Neural cell (in vitro differentiated cells): ENCODE data around the gene PRIM1. TPM values are rescaled to one million over a fixed set of nuclear protein-coding genes. Genes with fewer than 3 reads are reported as not detected.
"Not testable (repeated sequence)": the region's sequence is repeated elsewhere in the genome, so short reads cannot be mapped to it uniquely, and the experiment has no call there.

Experiments used
- H2AFZ ChIP-seq: fragments of 200-600, 300-800 bp; sonication (generic), shearing (Covaris generic); 2 replicates; pipeline ENCODE4 v1.6.0; 2014; ENCODE audit warnings: low read depth, mild to moderate bottlenecking, antibody characterized with exemption, low read length, moderate library complexity
- H3F3A ChIP-seq: fragments of 200-600 bp; shearing (Covaris generic); 2 replicates; pipeline ENCODE4 v1.6.1; 2016; ENCODE audit warnings: mild to moderate bottlenecking, moderate library complexity, mixed read lengths, antibody characterized with exemption, low read length; ENCODE audit not compliant: insufficient read depth, poor library complexity, severe bottlenecking
- H3K27ac ChIP-seq: fragments of 200-600, 300-800 bp; sonication (generic), shearing (Covaris generic); 2 replicates; pipeline ENCODE4 v1.5.1; 2014; ENCODE audit warnings: mild to moderate bottlenecking, low read length, moderate library complexity
- H3K27me3 ChIP-seq: fragments of 300-800, 200-600 bp; sonication (generic), shearing (Covaris generic); 2 replicates; pipeline ENCODE4 v1.6.0; 2014; ENCODE audit warnings: mild to moderate bottlenecking, low read depth, low read length, moderate library complexity; ENCODE audit not compliant: insufficient read depth
- H3K36me3 ChIP-seq: fragments of 300-800, 200-600 bp; sonication (generic), shearing (Covaris generic); 2 replicates; pipeline ENCODE4 v1.5.1; 2014; ENCODE audit warnings: mild to moderate bottlenecking, antibody characterized with exemption, low read length, moderate library complexity; ENCODE audit not compliant: insufficient read depth
- H3K4me2 ChIP-seq: fragments of 300-800, 200-600 bp; sonication (generic), shearing (Covaris generic); 2 replicates; pipeline ENCODE4 v1.6.0; 2014; ENCODE audit warnings: mild to moderate bottlenecking, low read length
- H3K4me3 ChIP-seq: fragments of 300-800, 200-600 bp; sonication (generic), shearing (Covaris generic); 2 replicates; pipeline ENCODE4 v1.5.1; 2014; ENCODE audit warnings: mild to moderate bottlenecking, low read length, moderate library complexity
- H3K79me2 ChIP-seq: fragments of 200-600 bp; shearing (Covaris generic); replicated peaks from 2 replicates; pipeline ENCODE4 v1.6.0; 2014; ENCODE audit warnings: mild to moderate bottlenecking, low read length, moderate library complexity; ENCODE audit not compliant: insufficient read depth
- H3K9ac ChIP-seq: fragments of 300-800, 200-600 bp; sonication (generic), shearing (Covaris generic); 2 replicates; pipeline ENCODE4 v1.6.1; 2016; ENCODE audit warnings: mild to moderate bottlenecking, low read length, mixed read lengths
- H3K9me2 ChIP-seq: fragments of 200-600 bp; shearing (Covaris generic); 2 replicates; pipeline ENCODE4 v1.6.1; 2016; ENCODE audit warnings: mild to moderate bottlenecking, low read length, mixed read lengths; ENCODE audit not compliant: insufficient read depth
- H3K9me3 ChIP-seq: fragments of 200-600, 300-800 bp; sonication (generic), shearing (Covaris generic); 2 replicates; pipeline ENCODE4 v1.6.1; 2016; ENCODE audit warnings: mild to moderate bottlenecking, mixed run types, low read length, moderate library complexity, mixed read lengths
- H4K20me1 ChIP-seq: fragments of 200-600 bp; shearing (Covaris generic); 2 replicates; pipeline ENCODE4 v1.6.1; 2016; ENCODE audit warnings: mild to moderate bottlenecking, mixed run types; ENCODE audit not compliant: insufficient read depth
- EP300 ChIP-seq: fragments of 450-650 bp; conservative IDR thresholded peaks from 2 replicates; pipeline ENCODE4 v1.6.1; 2014; ENCODE audit warnings: antibody characterized with exemption, mild to moderate bottlenecking, moderate library complexity; ENCODE audit not compliant: poor library complexity, severe bottlenecking
- EZH2 ChIP-seq: fragments of 200-600, 300-800 bp; shearing (Covaris generic), sonication (generic); IDR thresholded peaks from 2 replicates; pipeline ENCODE4 v1.6.1; 2014; ENCODE audit warnings: antibody characterized with exemption, low read length, borderline replicate concordance, mild to moderate bottlenecking; ENCODE audit not compliant: insufficient read depth, poor library complexity, severe bottlenecking
- MXI1 ChIP-seq: fragments of 450-650 bp; conservative IDR thresholded peaks from 2 replicates; pipeline ENCODE4 v1.6.1; 2014; ENCODE audit warnings: antibody characterized with exemption, mild to moderate bottlenecking; ENCODE audit not compliant: poor library complexity, severe bottlenecking
- POLR2AphosphoS5 ChIP-seq: IDR thresholded peaks from 2 replicates; pipeline ENCODE4 v1.6.1; 2012
- RAD21 ChIP-seq: fragments of 450-650 bp; conservative IDR thresholded peaks from 2 replicates; pipeline ENCODE4 v1.6.1; 2014; ENCODE audit warnings: antibody characterized with exemption, mild to moderate bottlenecking, moderate library complexity
- SMC3 ChIP-seq: fragments of 450-650 bp; conservative IDR thresholded peaks from 2 replicates; pipeline ENCODE4 v1.6.1; 2014; ENCODE audit warnings: antibody characterized with exemption, mild to moderate bottlenecking, moderate library complexity; ENCODE audit not compliant: poor library complexity
- TAF1 ChIP-seq: IDR thresholded peaks from 2 replicates; pipeline ENCODE4 v1.6.1; 2012; ENCODE audit warnings: low read depth
- polyA plus RNA-seq: library from polyadenylated mRNA; depleted of rRNA; stranded (reverse); fragments of >200 nt; gene quantifications from 2 replicates; pipeline ENCODE4 v1.2.3, GENCODE V29; 2014
- TF ChIP-seq, protein P1 (sequence below): fragments of 450-650 bp; IDR thresholded peaks from 2 replicates; pipeline ENCODE4 v1.5.1; 2014; ENCODE audit warnings: antibody characterized with exemption, mild to moderate bottlenecking, moderate library complexity; ENCODE audit not compliant: poor library complexity, severe bottlenecking
- TF ChIP-seq, protein P2 (sequence below): IDR thresholded peaks from 2 replicates; pipeline ENCODE4 v1.6.1; 2012; ENCODE audit warnings: borderline replicate concordance

The PRIM1 gene
- polyA plus RNA-seq, 1 donor from 2014 or later: 36.1 TPM

GRCh38 chr12:56795791-56796190 is 43.7 kb upstream of the PRIM1 start:
- not testable (repeated sequence) for H3K4me2 ChIP-seq, H2AFZ ChIP-seq, H3K27me3 ChIP-seq, H3F3A ChIP-seq, H3K9me3 ChIP-seq, H3K9me2 ChIP-seq, H4K20me1 ChIP-seq, H3K9ac ChIP-seq, H3K36me3 ChIP-seq, H3K79me2 ChIP-seq, H3K4me3 ChIP-seq, H3K27ac ChIP-seq

- H3F3A ChIP-seq, H4K20me1 ChIP-seq, H3K27ac ChIP-seq, H3K4me2 ChIP-seq, H3K9ac ChIP-seq, H3K36me3 ChIP-seq, H3K9me3 ChIP-seq, H3K27me3 ChIP-seq, H3K4me3 ChIP-seq, H2AFZ ChIP-seq, H3K79me2 ChIP-seq, H3K9me2 ChIP-seq: not testable (repeated sequence)
Observed at GRCh38 chr12:56795046-56795562, 43.0 kb upstream of the PRIM1 start.

GRCh38 chr12:56793124-56793523 is 41.0 kb upstream of the PRIM1 start:
- H3K9me3 ChIP-seq, H3K36me3 ChIP-seq, H3K27me3 ChIP-seq, H3K27ac ChIP-seq, H3F3A ChIP-seq, H3K9me2 ChIP-seq, H3K4me2 ChIP-seq, H3K9ac ChIP-seq, H3K79me2 ChIP-seq, H4K20me1 ChIP-seq, H3K4me3 ChIP-seq, H2AFZ ChIP-seq: not testable (repeated sequence)

DNA sequence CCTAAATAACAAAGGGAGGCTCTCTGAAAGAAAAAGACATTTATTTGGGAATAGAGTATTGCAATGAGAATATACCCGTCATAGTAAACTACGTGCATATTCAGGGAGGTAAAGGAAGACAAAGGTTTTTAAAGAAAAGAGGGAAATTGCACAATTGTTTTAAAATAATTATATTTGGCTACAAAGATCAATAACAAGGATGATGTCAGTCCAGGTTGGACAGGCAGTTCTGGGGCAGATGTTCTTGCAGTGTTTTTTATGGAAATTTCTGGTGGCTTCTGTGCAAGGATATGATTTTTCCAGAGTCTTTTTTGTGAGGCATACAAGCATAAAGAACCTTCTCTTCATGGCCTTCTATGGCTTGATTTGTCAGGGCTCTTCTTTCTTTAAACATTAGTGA is 40.6 kb upstream of the PRIM1 start:
- Histone ChIP-seq H3K79me2 (no peaks in the 10 kb centered on the region), H3K9ac (no peak overlapping the region), H3K4me3 (no peak overlapping the region), H2AFZ (no peak overlapping the region), H4K20me1 (no peaks in the 10 kb centered on the region), H3K27ac (no peak overlapping the region), H3K4me2 (no peak overlapping the region), H3K36me3 (no peaks in the 10 kb centered on the region), H3K9me3 (no peaks in the 10 kb centered on the region), H3K27me3 (no peaks in the 10 kb centered on the region), H3F3A (no peaks in the 10 kb centered on the region), H3K9me2 (no peaks in the 10 kb centered on the region)
- TF ChIP-seq MXI1 (no peak), SMC3 (no peak), EP300 (no peak), POLR2AphosphoS5 (no peak), EZH2 (no peak), TAF1 (no peak), RAD21 (no peak)
- TF ChIP-seq, protein P1, sequence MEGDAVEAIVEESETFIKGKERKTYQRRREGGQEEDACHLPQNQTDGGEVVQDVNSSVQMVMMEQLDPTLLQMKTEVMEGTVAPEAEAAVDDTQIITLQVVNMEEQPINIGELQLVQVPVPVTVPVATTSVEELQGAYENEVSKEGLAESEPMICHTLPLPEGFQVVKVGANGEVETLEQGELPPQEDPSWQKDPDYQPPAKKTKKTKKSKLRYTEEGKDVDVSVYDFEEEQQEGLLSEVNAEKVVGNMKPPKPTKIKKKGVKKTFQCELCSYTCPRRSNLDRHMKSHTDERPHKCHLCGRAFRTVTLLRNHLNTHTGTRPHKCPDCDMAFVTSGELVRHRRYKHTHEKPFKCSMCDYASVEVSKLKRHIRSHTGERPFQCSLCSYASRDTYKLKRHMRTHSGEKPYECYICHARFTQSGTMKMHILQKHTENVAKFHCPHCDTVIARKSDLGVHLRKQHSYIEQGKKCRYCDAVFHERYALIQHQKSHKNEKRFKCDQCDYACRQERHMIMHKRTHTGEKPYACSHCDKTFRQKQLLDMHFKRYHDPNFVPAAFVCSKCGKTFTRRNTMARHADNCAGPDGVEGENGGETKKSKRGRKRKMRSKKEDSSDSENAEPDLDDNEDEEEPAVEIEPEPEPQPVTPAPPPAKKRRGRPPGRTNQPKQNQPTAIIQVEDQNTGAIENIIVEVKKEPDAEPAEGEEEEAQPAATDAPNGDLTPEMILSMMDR: no peak
- TF ChIP-seq, protein P2, sequence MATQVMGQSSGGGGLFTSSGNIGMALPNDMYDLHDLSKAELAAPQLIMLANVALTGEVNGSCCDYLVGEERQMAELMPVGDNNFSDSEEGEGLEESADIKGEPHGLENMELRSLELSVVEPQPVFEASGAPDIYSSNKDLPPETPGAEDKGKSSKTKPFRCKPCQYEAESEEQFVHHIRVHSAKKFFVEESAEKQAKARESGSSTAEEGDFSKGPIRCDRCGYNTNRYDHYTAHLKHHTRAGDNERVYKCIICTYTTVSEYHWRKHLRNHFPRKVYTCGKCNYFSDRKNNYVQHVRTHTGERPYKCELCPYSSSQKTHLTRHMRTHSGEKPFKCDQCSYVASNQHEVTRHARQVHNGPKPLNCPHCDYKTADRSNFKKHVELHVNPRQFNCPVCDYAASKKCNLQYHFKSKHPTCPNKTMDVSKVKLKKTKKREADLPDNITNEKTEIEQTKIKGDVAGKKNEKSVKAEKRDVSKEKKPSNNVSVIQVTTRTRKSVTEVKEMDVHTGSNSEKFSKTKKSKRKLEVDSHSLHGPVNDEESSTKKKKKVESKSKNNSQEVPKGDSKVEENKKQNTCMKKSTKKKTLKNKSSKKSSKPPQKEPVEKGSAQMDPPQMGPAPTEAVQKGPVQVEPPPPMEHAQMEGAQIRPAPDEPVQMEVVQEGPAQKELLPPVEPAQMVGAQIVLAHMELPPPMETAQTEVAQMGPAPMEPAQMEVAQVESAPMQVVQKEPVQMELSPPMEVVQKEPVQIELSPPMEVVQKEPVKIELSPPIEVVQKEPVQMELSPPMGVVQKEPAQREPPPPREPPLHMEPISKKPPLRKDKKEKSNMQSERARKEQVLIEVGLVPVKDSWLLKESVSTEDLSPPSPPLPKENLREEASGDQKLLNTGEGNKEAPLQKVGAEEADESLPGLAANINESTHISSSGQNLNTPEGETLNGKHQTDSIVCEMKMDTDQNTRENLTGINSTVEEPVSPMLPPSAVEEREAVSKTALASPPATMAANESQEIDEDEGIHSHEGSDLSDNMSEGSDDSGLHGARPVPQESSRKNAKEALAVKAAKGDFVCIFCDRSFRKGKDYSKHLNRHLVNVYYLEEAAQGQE: no peak

GRCh38 chr12:56789429-56789828 is 37.3 kb upstream of the PRIM1 start:
- not testable (repeated sequence) for H3K79me2 ChIP-seq, H4K20me1 ChIP-seq, H3K9me2 ChIP-seq, H3F3A ChIP-seq, H3K27ac ChIP-seq, H3K27me3 ChIP-seq, H3K9me3 ChIP-seq, H3K36me3 ChIP-seq, H3K4me3 ChIP-seq, H3K4me2 ChIP-seq, H2AFZ ChIP-seq, H3K9ac ChIP-seq
